Liver (tissue), 9 donors: Measurements from ENCODE around the gene LHPP. TPM values are rescaled to one million over a fixed set of nuclear protein-coding genes. Genes with fewer than 3 reads are reported as not detected.

Experiments used
- DNase-seq: peaks from one replicate; pipeline ENCODE4 v3.0.0-alpha.2; 2017; ENCODE audit warnings: low spot score
- H3K27ac ChIP-seq, 2 donors: one replicate each; pipeline ENCODE4 v1.7.0; 2013; ENCODE audit warnings: inconsistent platforms in 2 of 2, low read length in 2 of 2, control low read depth in 1 of 2, low read depth in 1 of 2, mild to moderate bottlenecking in 1 of 2
- H3K27me3 ChIP-seq, 4 donors: one replicate each; pipeline versions ENCODE4 v1.6.1 to v1.7.0; 2013; ENCODE audit warnings: low read length in 3 of 4, inconsistent platforms in 1 of 4, mild to moderate bottlenecking in 1 of 4, moderate library complexity in 1 of 4; ENCODE audit not compliant: control insufficient read depth in 4 of 4, insufficient read depth in 4 of 4
- H3K36me3 ChIP-seq, 4 donors: one replicate each; pipeline versions ENCODE4 v1.6.1 to v1.7.0; 2013; ENCODE audit warnings: low read length in 3 of 4, mild to moderate bottlenecking in 3 of 4, low read depth in 1 of 4, moderate library complexity in 1 of 4; ENCODE audit not compliant: control insufficient read depth in 4 of 4, insufficient read depth in 3 of 4
- H3K4me1 ChIP-seq, 4 donors: one replicate each; pipeline versions ENCODE4 v1.6.1 to v1.7.0; 2013; ENCODE audit warnings: low read length in 3 of 4, mild to moderate bottlenecking in 3 of 4, moderate library complexity in 1 of 4; ENCODE audit not compliant: control insufficient read depth in 4 of 4, insufficient read depth in 4 of 4
- H3K4me3 ChIP-seq, 3 donors: one replicate each; pipeline versions ENCODE4 v1.6.1 to v1.7.0; 2013; ENCODE audit warnings: low read length in 3 of 3, control low read depth in 1 of 3, low read depth in 1 of 3, mild to moderate bottlenecking in 1 of 3
- H3K9ac ChIP-seq, 2 donors: one replicate each; pipeline ENCODE4 v1.7.0; 2013; ENCODE audit warnings: low read length in 2 of 2, mild to moderate bottlenecking in 2 of 2, moderate library complexity in 2 of 2, control low read depth in 1 of 2, low read depth in 1 of 2
- H3K9me3 ChIP-seq, 4 donors: one replicate each; pipeline versions ENCODE4 v1.6.1 to v1.7.0; 2013; ENCODE audit warnings: low read length in 3 of 4; ENCODE audit not compliant: control insufficient read depth in 4 of 4
- EGR1 ChIP-seq, 2 donors: IDR thresholded peaks; 2 replicates each; pipeline ENCODE4 v1.6.1; 2016 to 2018; ENCODE audit warnings: antibody characterized with exemption in 2 of 2, low read depth in 2 of 2
- FOXA2 ChIP-seq: IDR thresholded peaks from 2 replicates; pipeline ENCODE4 v1.6.1; 2016; ENCODE audit warnings: antibody characterized with exemption
- GABPA ChIP-seq, 2 donors: IDR thresholded peaks in 1 of 2; conservative IDR thresholded peaks in 1 of 2; 2 replicates each; pipeline ENCODE4 v1.6.1; 2016; ENCODE audit warnings: antibody characterized with exemption in 2 of 2, mild to moderate bottlenecking in 1 of 2, moderate library complexity in 1 of 2
- HNF4G ChIP-seq: IDR thresholded peaks from 2 replicates; pipeline ENCODE4 v1.6.1; 2016; ENCODE audit warnings: antibody characterized with exemption
- JUND ChIP-seq, 2 donors: IDR thresholded peaks; 2 replicates each; pipeline ENCODE4 v1.6.1; 2016; ENCODE audit warnings: antibody characterized with exemption in 2 of 2
- NR2F2 ChIP-seq: IDR thresholded peaks from 2 replicates; pipeline ENCODE4 v1.6.1; 2016; ENCODE audit warnings: antibody characterized with exemption
- RAD21 ChIP-seq, 2 donors: IDR thresholded peaks; 2 replicates each; pipeline ENCODE4 v1.6.1; 2016; ENCODE audit warnings: antibody characterized with exemption in 2 of 2, mild to moderate bottlenecking in 2 of 2
- RXRA ChIP-seq, 2 donors: IDR thresholded peaks; 2 replicates each; pipeline ENCODE4 v1.6.1; 2017 to 2018; ENCODE audit warnings: antibody characterized with exemption in 2 of 2, mild to moderate bottlenecking in 1 of 2
- TAF1 ChIP-seq: conservative IDR thresholded peaks from 2 replicates; pipeline ENCODE4 v1.6.1; 2016; ENCODE audit warnings: antibody characterized with exemption, mild to moderate bottlenecking
- YY1 ChIP-seq: IDR thresholded peaks from 2 replicates; pipeline ENCODE4 v1.6.1; 2016; ENCODE audit warnings: antibody characterized with exemption, mild to moderate bottlenecking
- WGBS: extraction: QIAGEN DNeasy Blood & Tissue Kit; methylation state at CpG from one replicate; pipeline ENCODE4 v1.1.7; 2013; 5-methylcytosine and 5-hydroxymethylcytosine counted together
- polyA plus RNA-seq, 2 donors: library from polyadenylated mRNA; stranded (reverse) in 1 of 2; unstranded in 1 of 2; fragments of 200-250 nt in 1 of 2; fragments of >200 nt in 1 of 2; fragmentation: Nextera tagmentation in 1 of 2; extraction: Ambion mirVana in 1 of 2; gene quantifications; one replicate each; pipeline versions ENCODE4 v1.2.1 to v1.2.3, GENCODE V29; 2013 to 2015
- total RNA-seq, 2 donors: library from RNA; depleted of rRNA; stranded (reverse); fragments of >200 nt; gene quantifications; one replicate each; pipeline ENCODE4 v1.2.3, GENCODE V29; 2014
- TF ChIP-seq, protein P1 (sequence below): IDR thresholded peaks from 2 replicates; pipeline ENCODE4 v1.6.1; 2016; ENCODE audit warnings: antibody characterized with exemption
- TF ChIP-seq, protein P2 (sequence below): IDR thresholded peaks from 2 replicates; pipeline ENCODE4 v1.6.1; 2016; ENCODE audit warnings: antibody characterized with exemption
- donor health status: healthy.
- donor health status: healthy.
- donor health status: healthy.
- donor health status: healthy.
- donor health status: healthy.

Gene LHPP
- total and polyA plus RNA-seq, 4 donors: 15.9 to 39.9 (median 26.2) TPM

GRCh38 chr10:124652200-124652599 is 190.6 kb downstream of the LHPP start:
- Histone ChIP-seq H3K4me1 (peaks cover 4 to 27% (median 15%) of the 10 kb centered on the region in 4 donors), H3K27ac (no peak overlapping the region), H3K9me3 (no peaks in the 10 kb centered on the region), H3K36me3 (no peaks in the 10 kb centered on the region), H3K27me3 (no peaks in the 10 kb centered on the region), H3K4me3 (no peak overlapping the region), H3K9ac (no peak overlapping the region)
- no peak for DNase-seq
- WGBS: 92% methylated on average over 5 of the region's 5 CpGs
- TF ChIP-seq, protein P1, sequence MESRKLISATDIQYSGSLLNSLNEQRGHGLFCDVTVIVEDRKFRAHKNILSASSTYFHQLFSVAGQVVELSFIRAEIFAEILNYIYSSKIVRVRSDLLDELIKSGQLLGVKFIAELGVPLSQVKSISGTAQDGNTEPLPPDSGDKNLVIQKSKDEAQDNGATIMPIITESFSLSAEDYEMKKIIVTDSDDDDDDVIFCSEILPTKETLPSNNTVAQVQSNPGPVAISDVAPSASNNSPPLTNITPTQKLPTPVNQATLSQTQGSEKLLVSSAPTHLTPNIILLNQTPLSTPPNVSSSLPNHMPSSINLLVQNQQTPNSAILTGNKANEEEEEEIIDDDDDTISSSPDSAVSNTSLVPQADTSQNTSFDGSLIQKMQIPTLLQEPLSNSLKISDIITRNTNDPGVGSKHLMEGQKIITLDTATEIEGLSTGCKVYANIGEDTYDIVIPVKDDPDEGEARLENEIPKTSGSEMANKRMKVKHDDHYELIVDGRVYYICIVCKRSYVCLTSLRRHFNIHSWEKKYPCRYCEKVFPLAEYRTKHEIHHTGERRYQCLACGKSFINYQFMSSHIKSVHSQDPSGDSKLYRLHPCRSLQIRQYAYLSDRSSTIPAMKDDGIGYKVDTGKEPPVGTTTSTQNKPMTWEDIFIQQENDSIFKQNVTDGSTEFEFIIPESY: no peak
- TF ChIP-seq EGR1 (IDR thresholded peaks at IDR 0.05; ENCODE audit: low read depth in 2 of 2): no peak
- TF ChIP-seq HNF4G: no peak
- TF ChIP-seq, protein P2, sequence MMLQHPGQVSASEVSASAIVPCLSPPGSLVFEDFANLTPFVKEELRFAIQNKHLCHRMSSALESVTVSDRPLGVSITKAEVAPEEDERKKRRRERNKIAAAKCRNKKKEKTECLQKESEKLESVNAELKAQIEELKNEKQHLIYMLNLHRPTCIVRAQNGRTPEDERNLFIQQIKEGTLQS: no peak
- TF ChIP-seq JUND (IDR thresholded peaks at IDR 0.05): no peak
- TF ChIP-seq RXRA (IDR thresholded peaks at IDR 0.05): no peak
- no peak for TF ChIP-seq FOXA2
- no peak for TF ChIP-seq TAF1
- no peak for TF ChIP-seq GABPA (IDR thresholded peaks at IDR 0.05 in 1 of 2, conservative IDR thresholded peaks at IDR 0.05 in 1 of 2)

DNA sequence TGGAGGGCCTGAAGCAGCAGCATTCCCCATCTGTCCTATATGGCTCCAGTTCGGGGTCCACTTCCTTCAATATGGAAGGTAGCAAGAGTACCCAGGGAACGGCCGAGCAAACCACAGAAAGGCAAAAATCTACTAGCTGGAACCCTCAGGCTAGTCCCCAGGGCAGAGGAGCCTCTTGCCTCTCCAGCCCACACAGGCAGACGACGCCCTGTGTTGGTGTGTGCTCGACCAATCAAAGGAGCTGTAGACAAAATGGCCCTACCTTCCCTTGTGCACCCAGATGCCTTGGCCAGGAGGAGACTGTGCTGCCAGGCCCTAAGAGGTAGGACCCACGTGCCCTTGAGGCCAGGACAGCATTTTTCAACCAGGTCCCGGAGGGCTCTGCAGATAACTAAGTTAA is 191.1 kb downstream of the LHPP start:
- H3K36me3 ChIP-seq: no peaks in the 10 kb centered on the region
- H3K27me3 ChIP-seq: no peaks in the 10 kb centered on the region
- no peaks in the 10 kb centered on the region for H3K9me3 ChIP-seq
- no peak for TF ChIP-seq RAD21 (IDR thresholded peaks at IDR 0.05)
- TF ChIP-seq YY1: no peak
- 95% methylated on average over 8 of the region's 8 CpGs for WGBS
- DNase-seq: no peak
- H3K4me3 ChIP-seq: no peak overlapping the region
- peaks cover 4 to 24% (median 13%) of the 10 kb centered on the region in 4 donors for H3K4me1 ChIP-seq
- H3K9ac ChIP-seq: no peak overlapping the region
- no peak overlapping the region for H3K27ac ChIP-seq

DNA sequence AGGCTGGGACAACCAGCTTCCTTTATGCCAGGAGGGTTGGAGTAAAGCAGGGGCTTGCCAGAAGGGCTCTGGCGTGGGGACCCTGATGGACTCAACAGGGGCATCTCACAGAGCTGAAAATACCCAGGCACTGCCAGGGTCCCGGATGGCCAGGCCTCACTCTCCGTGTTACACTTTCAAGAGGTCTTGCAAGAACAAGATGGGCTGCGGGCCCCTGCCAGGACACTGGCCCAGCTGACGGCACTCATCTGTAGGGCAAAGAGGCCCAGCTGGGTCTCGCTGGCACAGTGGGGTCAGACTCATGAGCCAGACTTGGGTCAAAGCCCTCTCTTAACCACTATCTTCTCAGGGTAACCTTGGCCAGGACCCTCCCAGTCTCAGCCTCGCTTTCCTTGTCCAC is 191.7 kb downstream of the LHPP start:
- H3K4me1 ChIP-seq: peaks cover 3 to 20% (median 8%) of the 10 kb centered on the region in 4 donors

GRCh38 chr10:124653811-124654651 is 192.4 kb downstream of the LHPP start:
- peaks cover 0 to 13% (median 5%) of the 10 kb centered on the region in 4 donors for H3K4me1 ChIP-seq
- H3K9ac ChIP-seq: no peak overlapping the region
- no peak for DNase-seq
- no peaks in the 10 kb centered on the region for H3K27me3 ChIP-seq
- TF ChIP-seq NR2F2: peak; percentile 53
- TF ChIP-seq, protein P2: no peak
- WGBS: 85% methylated on average over 17 of the region's 17 CpGs
- H3K27ac ChIP-seq: no peak overlapping the region
- no peaks in the 10 kb centered on the region for H3K9me3 ChIP-seq
- H3K4me3 ChIP-seq: no peak overlapping the region
- H3K36me3 ChIP-seq: no peaks in the 10 kb centered on the region

More for the DNA sequence above, 191.7 kb downstream of the LHPP start:
- Histone ChIP-seq H3K9ac (no peak overlapping the region), H3K27ac (no peak overlapping the region), H3K4me3 (no peak overlapping the region), H3K27me3 (no peaks in the 10 kb centered on the region), H3K9me3 (no peaks in the 10 kb centered on the region), H3K36me3 (no peaks in the 10 kb centered on the region)
- no peak for TF ChIP-seq YY1
- DNase-seq: no peak
- WGBS: 82% methylated on average over 7 of the region's 7 CpGs
